GM18868 (cell line): ENCODE measurements around the gene C1orf210.

ENCODE experiments used
- ATAC-seq: cut with Tn5 transposase; IDR thresholded peaks from one replicate; pipeline ENCODE4 v1.9.1; 2021; ENCODE audit warnings: mild to moderate bottlenecking, moderate library complexity; ENCODE audit not compliant: unreplicated experiment

C1orf210 gene

GRCh38 chr1:43296207-43296606, 10.8 kb upstream of the C1orf210 start:
- no peak for ATAC-seq

GRCh38 chr1:43294761-43295160, 9.4 kb upstream of the C1orf210 start:
- ATAC-seq, result no peak

- ATAC-seq, result no peak
Observed at GRCh38 chr1:43293896-43294760, 8.7 kb upstream of the C1orf210 start.

- no peak for ATAC-seq
Observed at GRCh38 chr1:43293176-43293575, 7.8 kb upstream of the C1orf210 start.

- no peak for ATAC-seq
Observed at GRCh38 chr1:43292679-43293078, 7.3 kb upstream of the C1orf210 start.

- ATAC-seq, result no peak
Observed at GRCh38 chr1:43292216-43292615, 6.8 kb upstream of the C1orf210 start.

- no peak for ATAC-seq
Observed at GRCh38 chr1:43288785-43289706, 3.7 kb upstream of the C1orf210 start.

- no peak for ATAC-seq
Observed at GRCh38 chr1:43288058-43288784, 2.8 kb upstream of the C1orf210 start.

- ATAC-seq, result no peak
Observed at GRCh38 chr1:43286533-43286932, 1.2 kb upstream of the C1orf210 start.

- ATAC-seq, result no peak
Observed at GRCh38 chr1:43286115-43286514, 734 bp upstream of the C1orf210 start.

- no peak for ATAC-seq
Observed at GRCh38 chr1:43284546-43285110, 753 bp downstream of the C1orf210 start.

GRCh38 chr1:43284065-43284464, 1.3 kb downstream of the C1orf210 start:
- ATAC-seq, result no peak

- ATAC-seq, result no peak
Observed at GRCh38 chr1:43282220-43283195, 2.9 kb downstream of the C1orf210 start.

GRCh38 chr1:43280692-43281091, 4.7 kb downstream of the C1orf210 start:
- no peak for ATAC-seq

- no peak for ATAC-seq
Observed at GRCh38 chr1:43279666-43280065, 5.7 kb downstream of the C1orf210 start.

GRCh38 chr1:43279161-43279560, 6.2 kb downstream of the C1orf210 start:
- no peak for ATAC-seq

GRCh38 chr1:43277116-43277876, 8.1 kb downstream of the C1orf210 start:
- no peak for ATAC-seq

- no peak for ATAC-seq
Observed at GRCh38 chr1:43276673-43277072, 8.7 kb downstream of the C1orf210 start.
